ENCODE data around the gene ORM2.
A peak's percentile ranks its signal among the peaks of the same experiment; 100 is the strongest.
"Not testable (repeated sequence)": the region's sequence is repeated elsewhere in the genome, so short reads cannot be mapped to it uniquely, and the experiment has no call there.

Gene ORM2

GRCh38 chr9:114332474-114333040 is 2.9 kb downstream of the ORM2 start:
- not testable (repeated sequence) for DNase-seq

GRCh38 chr9:114333718-114334117 is 4.0 kb downstream of the ORM2 start:
- DNase-seq: not testable (repeated sequence)

- DNase-seq: no peak
Observed at GRCh38 chr9:114334490-114334889, 4.8 kb downstream of the ORM2 start.

- no peak for DNase-seq
Observed at GRCh38 chr9:114335745-114336144, 6.1 kb downstream of the ORM2 start.

GRCh38 chr9:114336157-114336556 is 6.5 kb downstream of the ORM2 start:
- DNase-seq: no peak

GRCh38 chr9:114336699-114337395 is 7.2 kb downstream of the ORM2 start:
- no peak for DNase-seq

GRCh38 chr9:114338187-114338586 is 8.5 kb downstream of the ORM2 start:
- no peak for DNase-seq

GRCh38 chr9:114339130-114339908 is 9.7 kb downstream of the ORM2 start:
- DNase-seq: no peak

GRCh38 chr9:114341152-114341830 is 11.6 kb downstream of the ORM2 start:
- no peak for DNase-seq

GRCh38 chr9:114341991-114342390 is 12.3 kb downstream of the ORM2 start:
- DNase-seq: no peak

- no peak for DNase-seq
Observed at GRCh38 chr9:114342755-114343440, 13.2 kb downstream of the ORM2 start.

- no peak for DNase-seq
Observed at GRCh38 chr9:114343471-114344187, 14.0 kb downstream of the ORM2 start.

- DNase-seq: no peak
Observed at GRCh38 chr9:114344188-114344566, 14.5 kb downstream of the ORM2 start.

GRCh38 chr9:114344692-114345091 is 15.0 kb downstream of the ORM2 start:
- no peak for DNase-seq

- no peak for DNase-seq
Observed at GRCh38 chr9:114345493-114346065, 15.9 kb downstream of the ORM2 start.

- no peak for DNase-seq
Observed at GRCh38 chr9:114346146-114346545, 16.5 kb downstream of the ORM2 start.

GRCh38 chr9:114347675-114348074 is 18.0 kb downstream of the ORM2 start:
- DNase-seq: no peak

- no peak for DNase-seq
Observed at GRCh38 chr9:114348261-114348905, 18.7 kb downstream of the ORM2 start.

- peak; percentile 37 for DNase-seq
Observed at GRCh38 chr9:114348906-114349482, 19.3 kb downstream of the ORM2 start.

GRCh38 chr9:114349713-114350480 is 20.2 kb downstream of the ORM2 start:
- no peak for DNase-seq

Data from DMS79 (cell line).